GM23338 (cell line): ENCODE measurements around the gene RYR1.

Experiments used
- CREB1 ChIP-seq: fragments of 250-450 bp; sonication (Bioruptor Pico); IDR thresholded peaks from 2 replicates; pipeline ENCODE4 v1.5.0; 2020; ENCODE audit warnings: low read depth, mild to moderate bottlenecking, moderate library complexity
- CTCF ChIP-seq, 2 experiments: fragments of 200-600 bp in 1 of 2; sonication (generic) in 1 of 2; conservative IDR thresholded peaks; 2 replicates each; pipeline versions ENCODE4 v1.5.1 to v1.6.1; 2016 to 2017; ENCODE audit warnings: antibody characterized with exemption in 2 of 2, low read depth in 2 of 2, mild to moderate bottlenecking in 2 of 2, moderate library complexity in 1 of 2
- EZH2 ChIP-seq: fragments of 200-600 bp; sonication (generic); IDR thresholded peaks from one replicate; pipeline ENCODE4 v1.8.0; 2017; ENCODE audit warnings: antibody characterized with exemption, mild to moderate bottlenecking, low read depth; ENCODE audit not compliant: unreplicated experiment
- EZH2phosphoT487 ChIP-seq: fragments of 200-600 bp; sonication (generic); IDR thresholded peaks from one replicate; pipeline ENCODE4 v1.8.1; 2018; ENCODE audit warnings: antibody characterized with exemption; ENCODE audit not compliant: unreplicated experiment
- JUNB ChIP-seq: IDR thresholded peaks from one replicate; pipeline ENCODE4 v1.6.1; 2016; ENCODE audit warnings: antibody characterized with exemption; ENCODE audit not compliant: unreplicated experiment
- POLR2AphosphoS5 ChIP-seq: IDR thresholded peaks from 2 replicates; pipeline ENCODE4 v1.6.1; 2016; ENCODE audit warnings: antibody characterized with exemption, low read depth
- REST ChIP-seq: IDR thresholded peaks from one replicate; pipeline ENCODE4 v1.6.1; 2018; ENCODE audit warnings: antibody characterized with exemption; ENCODE audit not compliant: unreplicated experiment
- STAT1 ChIP-seq: IDR thresholded peaks from one replicate; pipeline ENCODE4 v1.6.1; 2016; ENCODE audit warnings: antibody characterized with exemption; ENCODE audit not compliant: unreplicated experiment

DNA sequence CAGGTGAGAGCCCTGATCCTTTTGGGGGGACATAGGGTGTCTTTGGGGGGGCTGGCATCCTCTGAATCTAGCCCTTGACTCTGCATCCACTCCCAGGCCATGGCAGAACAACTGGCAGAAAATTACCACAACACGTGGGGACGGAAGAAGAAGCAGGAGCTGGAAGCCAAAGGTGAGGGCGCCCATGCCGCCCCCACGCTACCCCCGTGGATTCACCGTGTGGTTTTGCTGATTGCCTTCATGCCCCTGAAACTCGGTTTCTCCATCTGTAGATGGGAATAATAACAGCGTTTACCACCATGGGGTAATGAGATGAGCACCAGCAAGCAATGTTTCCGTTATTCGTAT, 72.9 kb downstream of the RYR1 start:
- no peak for TF ChIP-seq CTCF (conservative IDR thresholded peaks at IDR 0.05; ENCODE audit: low read depth in 2 of 2)
- TF ChIP-seq REST, result no peak
- TF ChIP-seq POLR2AphosphoS5, result no peak
- no peak for TF ChIP-seq EZH2phosphoT487
- no peak for TF ChIP-seq EZH2
- no peak for TF ChIP-seq JUNB
- TF ChIP-seq STAT1, result no peak
- TF ChIP-seq CREB1 (CRISPR knock-in tag), result no peak
